ENCODE results near the gene TCF20.

GRCh38 chr22:42291287-42291686 is 20.8 kb upstream of the TCF20 start:
- TF ChIP-seq POLR2A (IDR thresholded peaks at IDR 0.05), result no peak
- TF ChIP-seq, protein P1, sequence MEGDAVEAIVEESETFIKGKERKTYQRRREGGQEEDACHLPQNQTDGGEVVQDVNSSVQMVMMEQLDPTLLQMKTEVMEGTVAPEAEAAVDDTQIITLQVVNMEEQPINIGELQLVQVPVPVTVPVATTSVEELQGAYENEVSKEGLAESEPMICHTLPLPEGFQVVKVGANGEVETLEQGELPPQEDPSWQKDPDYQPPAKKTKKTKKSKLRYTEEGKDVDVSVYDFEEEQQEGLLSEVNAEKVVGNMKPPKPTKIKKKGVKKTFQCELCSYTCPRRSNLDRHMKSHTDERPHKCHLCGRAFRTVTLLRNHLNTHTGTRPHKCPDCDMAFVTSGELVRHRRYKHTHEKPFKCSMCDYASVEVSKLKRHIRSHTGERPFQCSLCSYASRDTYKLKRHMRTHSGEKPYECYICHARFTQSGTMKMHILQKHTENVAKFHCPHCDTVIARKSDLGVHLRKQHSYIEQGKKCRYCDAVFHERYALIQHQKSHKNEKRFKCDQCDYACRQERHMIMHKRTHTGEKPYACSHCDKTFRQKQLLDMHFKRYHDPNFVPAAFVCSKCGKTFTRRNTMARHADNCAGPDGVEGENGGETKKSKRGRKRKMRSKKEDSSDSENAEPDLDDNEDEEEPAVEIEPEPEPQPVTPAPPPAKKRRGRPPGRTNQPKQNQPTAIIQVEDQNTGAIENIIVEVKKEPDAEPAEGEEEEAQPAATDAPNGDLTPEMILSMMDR (IDR thresholded peaks at IDR 0.05), result no peak
